AG04450 (cell line): Measurements from ENCODE around the gene ADAR. TPM values are rescaled to one million over a fixed set of nuclear protein-coding genes. Genes with fewer than 3 reads are reported as not detected.

Experiments
- CTCF ChIA-PET: fragments of 300-600, 350-600 bp; formaldehyde crosslinking; extraction: SDS; loops from one replicate; lab custom pipeline; 2022; ENCODE audit warnings: antibody characterized with exemption, inconsistent platforms; lab: Charles Lee
- POLR2A ChIA-PET: fragments of 350-600 bp; formaldehyde crosslinking; extraction: SDS; loops from one replicate; lab custom pipeline; 2021; ENCODE audit warnings: antibody characterized with exemption, inconsistent platforms; lab: Yijun Ruan, JAX
- DNase-seq: peaks from one replicate; pipeline ENCODE4 v3.0.0-alpha.2; 2011; ENCODE audit warnings: low read depth, low spot score
- H3K27ac ChIP-seq: one replicate; pipeline ENCODE4 v1.5.1; 2012; ENCODE audit warnings: low read depth, low read length, control low read depth
- H3K27me3 ChIP-seq: one replicate; pipeline ENCODE4 v1.6.0; 2012; ENCODE audit warnings: low read length; ENCODE audit not compliant: control insufficient read depth, insufficient read depth
- H3K4me3 ChIP-seq: 2 replicates; pipeline ENCODE4 v1.5.1; 2011; ENCODE audit warnings: mild to moderate bottlenecking, low read depth, low read length, control low read depth
- H3K9me3 ChIP-seq: 2 replicates; pipeline ENCODE4 v1.5.1; 2012; ENCODE audit warnings: low read length; ENCODE audit not compliant: control insufficient read depth, insufficient read depth
- CTCF ChIP-seq: IDR thresholded peaks from 2 replicates; pipeline ENCODE4 v1.5.1; 2011; ENCODE audit warnings: low read depth, low read length, control low read depth, inconsistent platforms
- polyA plus RNA-seq: library from polyadenylated mRNA; depleted of rRNA; stranded (reverse); fragments of >200 nt; gene quantifications from 2 replicates; pipeline ENCODE4 v1.2.3, GENCODE V29; 2011

Gene ADAR
- polyA plus RNA-seq, 1 experiment, result 203 TPM

- H3K27me3 ChIP-seq, result no peaks in the 10 kb centered on the region
- H3K9me3 ChIP-seq, result no peaks in the 10 kb centered on the region
- POLR2A ChIA-PET, result no interaction called here
- H3K4me3 ChIP-seq, result no peak overlapping the region
- no peak overlapping the region for H3K27ac ChIP-seq
- TF ChIP-seq CTCF, result no peak
- CTCF ChIA-PET, result interaction anchor here (0.5 to 0.6 kb wide), 2 partner anchors 73 to 528 kb away, joined by 3 to 7 read pairs; no protein-coding TSS in a partner anchor
- DNase-seq, result no peak
Observed at GRCh38 chr1:154550070-154550469, 57.9 kb downstream of the ADAR start.

- ChIA-PET CTCF (interaction anchor here (0.5 to 1.2 kb wide), 4 partner anchors 67 to 527 kb away, joined by 3 to 7 read pairs (median 4); no protein-coding TSS in a partner anchor), POLR2A (no interaction called here)
- Histone ChIP-seq H3K4me3 (no peak overlapping the region), H3K27ac (no peak overlapping the region), H3K27me3 (peaks cover 4% of the 10 kb centered on the region), H3K9me3 (no peaks in the 10 kb centered on the region)
- DNase-seq, result no peak
- no peak for TF ChIP-seq CTCF
Observed at GRCh38 chr1:154549202-154549770, 58.7 kb downstream of the ADAR start.

GRCh38 chr1:154548028-154548427 is 60.0 kb downstream of the ADAR start:
- H3K27me3 ChIP-seq, result peaks cover 8% of the 10 kb centered on the region
- ChIA-PET CTCF (interaction anchor here (1.2 to 2.7 kb wide), 4 partner anchors 65 to 506 kb away, joined by 3 to 9 read pairs (median 4); partner anchors contain the start of gene HAX1), POLR2A (no interaction called here)
- TF ChIP-seq CTCF, result no peak
- H3K27ac ChIP-seq, result no peak overlapping the region
- H3K9me3 ChIP-seq, result no peaks in the 10 kb centered on the region
- no peak for DNase-seq
- H3K4me3 ChIP-seq, result no peak overlapping the region

GRCh38 chr1:154547105-154547732 is 60.8 kb downstream of the ADAR start:
- H3K27ac ChIP-seq, result no peak overlapping the region
- no peak overlapping the region for H3K4me3 ChIP-seq
- CTCF ChIA-PET, result interaction anchor here (0.5 to 3.1 kb wide), 37 partner anchors 9 to 507 kb away, joined by 3 to 122 read pairs (median 3); partner anchors contain the start of gene HAX1
- POLR2A ChIA-PET, result interaction anchor here (1.0 kb wide), 1 partner anchor 68 kb away, joined by 3 read pairs; no protein-coding TSS in a partner anchor
- H3K27me3 ChIP-seq, result peaks cover 11% of the 10 kb centered on the region
- TF ChIP-seq CTCF, result no peak
- no peaks in the 10 kb centered on the region for H3K9me3 ChIP-seq
- no peak for DNase-seq
